Caco-2 (cell line): ENCODE measurements around the gene CYP4F12. TPM values are rescaled to one million over a fixed set of nuclear protein-coding genes. Genes with fewer than 3 reads are reported as not detected.

Experiments
- BruUV-seq: library from RNA; stranded (reverse); fragments of 400-500 nt; replicated peaks from 2 replicates; lab custom pipeline; 2021; lab: Mats Ljungman, UMichigan
- CTCF ChIA-PET: fragments of 300-600 bp; sonication (Branson Sonifier 250); formaldehyde crosslinking; loops from one replicate; lab custom pipeline; 2022; ENCODE audit warnings: antibody characterized with exemption; lab: Charles Lee
- POLR2A ChIA-PET: fragments of 300-600 bp; sonication (Branson Sonifier 250); formaldehyde crosslinking; loops from one replicate; lab custom pipeline; 2022; ENCODE audit warnings: antibody characterized with exemption; lab: Charles Lee
- DNase-seq, 2 experiments: peaks; one replicate each; pipeline versions ENCODE4 v3.0.0 to v3.0.0-alpha.2; 2020 to 2022
- H3K27me3 ChIP-seq: replicated peaks from 2 replicates; pipeline ENCODE4 v1.6.0; 2011; ENCODE audit warnings: low read length; ENCODE audit not compliant: control insufficient read depth, insufficient read depth
- H3K36me3 ChIP-seq: 2 replicates; pipeline ENCODE4 v1.5.1; 2011; ENCODE audit warnings: low read length; ENCODE audit not compliant: control insufficient read depth, insufficient read depth
- H3K4me1 ChIP-seq: fragments of 250-450 bp; sonication (Bioruptor Pico); 2 replicates; pipeline ENCODE4 v1.5.1; 2020; ENCODE audit warnings: mild to moderate bottlenecking
- H3K4me3 ChIP-seq: 2 replicates; pipeline ENCODE4 v1.5.1; 2011; ENCODE audit warnings: low read depth, mild to moderate bottlenecking, control low read depth, low read length
- H3K9me3 ChIP-seq: fragments of 250-450 bp; sonication (Bioruptor Pico); 2 replicates; pipeline ENCODE4 v1.5.1; 2020; ENCODE audit warnings: mild to moderate bottlenecking, moderate library complexity
- H3K27ac Mint-ChIP-seq: one replicate; pipeline ENCODE4 v1.8.0; 2022; ENCODE audit warnings: mixed read lengths; ENCODE audit not compliant: unreplicated experiment
- H3K27me3 Mint-ChIP-seq: one replicate; pipeline ENCODE4 v1.8.0; 2022; ENCODE audit warnings: mixed read lengths; ENCODE audit not compliant: insufficient read depth, unreplicated experiment
- H3K36me3 Mint-ChIP-seq: one replicate; pipeline ENCODE4 v1.8.0; 2022; ENCODE audit warnings: mild to moderate bottlenecking, mixed read lengths; ENCODE audit not compliant: insufficient read depth, unreplicated experiment
- H3K4me1 Mint-ChIP-seq: one replicate; pipeline ENCODE4 v1.8.0; 2022; ENCODE audit warnings: low read depth, mixed read lengths; ENCODE audit not compliant: unreplicated experiment
- H3K4me3 Mint-ChIP-seq: one replicate; pipeline ENCODE4 v1.8.0; 2022; ENCODE audit warnings: mild to moderate bottlenecking, moderate library complexity, mixed read lengths; ENCODE audit not compliant: unreplicated experiment
- H3K9me3 Mint-ChIP-seq: one replicate; pipeline ENCODE4 v1.8.0; 2022; ENCODE audit warnings: mixed read lengths; ENCODE audit not compliant: unreplicated experiment
- CTCF ChIP-seq, 2 experiments: fragments of 200-600 bp in 1 of 2; IDR thresholded peaks; 1 replicate in 1 of 2; 2 replicates in 1 of 2; pipeline versions ENCODE4 v1.5.1 to v1.8.0; 2011 to 2022; ENCODE audit warnings: antibody characterized with exemption in 1 of 2, control low read depth in 1 of 2, inconsistent platforms in 1 of 2, low read depth in 1 of 2, low read length in 1 of 2, mild to moderate bottlenecking in 1 of 2, moderate library complexity in 1 of 2; ENCODE audit not compliant: insufficient read depth in 1 of 2, severe bottlenecking in 1 of 2, unreplicated experiment in 1 of 2
- intact Hi-C: fragments of 100-400 bp; cut with micrococcal nuclease; formaldehyde crosslinking; loops from one replicate; pipeline ENCODE4 v1.10.0; 2022; ENCODE audit not compliant: unreplicated experiment
- total RNA-seq: library from RNA; stranded (reverse); gene quantifications from 2 replicates; pipeline ENCODE4 v1.2.3, GENCODE V29; 2022

Gene CYP4F12
- total RNA-seq, 1 experiment from 2014 or later: 0.16 TPM

GRCh38 chr19:15714638-15715037 is 41.8 kb downstream of the CYP4F12 start:
- intact Hi-C loops: no loop called here
- Mint-ChIP-seq H3K9me3 (no peaks in the 10 kb centered on the region), H3K27me3 (no peaks in the 10 kb centered on the region), H3K36me3 (no peaks in the 10 kb centered on the region), H3K27ac (no peak overlapping the region), H3K4me1 (no peaks in the 10 kb centered on the region), H3K4me3 (no peak overlapping the region)
- no peaks in the 10 kb centered on the region for H3K36me3 ChIP-seq
- no peaks in the 10 kb centered on the region for H3K4me1 ChIP-seq
- no peaks in the 10 kb centered on the region for H3K27me3 ChIP-seq
- POLR2A ChIA-PET: no interaction called here
- CTCF ChIA-PET: no interaction called here
- H3K4me3 ChIP-seq: no peak overlapping the region
- DNase-seq: no peak
- H3K9me3 ChIP-seq: no peaks in the 10 kb centered on the region
- BruUV-seq: no TSS peak
- TF ChIP-seq CTCF (IDR thresholded peaks at IDR 0.05; ENCODE audit: insufficient read depth in 1 of 2, low read depth in 1 of 2, low read length in 1 of 2, severe bottlenecking in 1 of 2, unreplicated experiment in 1 of 2): no peak

- no peak overlapping the region for H3K4me3 ChIP-seq
- H3K9me3 ChIP-seq: no peaks in the 10 kb centered on the region
- no peak for DNase-seq
- no peaks in the 10 kb centered on the region for H3K4me1 ChIP-seq
- H3K9me3 Mint-ChIP-seq: no peaks in the 10 kb centered on the region
- BruUV-seq: no TSS peak
- TF ChIP-seq CTCF (IDR thresholded peaks at IDR 0.05; ENCODE audit: insufficient read depth in 1 of 2, low read depth in 1 of 2, low read length in 1 of 2, severe bottlenecking in 1 of 2, unreplicated experiment in 1 of 2): no peak
- H3K27me3 Mint-ChIP-seq: no peaks in the 10 kb centered on the region
- ChIA-PET CTCF (no interaction called here), POLR2A (no interaction called here)
- no peaks in the 10 kb centered on the region for H3K36me3 Mint-ChIP-seq
- no peaks in the 10 kb centered on the region for H3K36me3 ChIP-seq
- intact Hi-C loops: no loop called here
- no peak overlapping the region for H3K27ac Mint-ChIP-seq
- no peaks in the 10 kb centered on the region for H3K27me3 ChIP-seq
- no peaks in the 10 kb centered on the region for H3K4me1 Mint-ChIP-seq
- H3K4me3 Mint-ChIP-seq: no peak overlapping the region
Measured at GRCh38 chr19:15715642-15716041, 42.8 kb downstream of the CYP4F12 start.

DNA sequence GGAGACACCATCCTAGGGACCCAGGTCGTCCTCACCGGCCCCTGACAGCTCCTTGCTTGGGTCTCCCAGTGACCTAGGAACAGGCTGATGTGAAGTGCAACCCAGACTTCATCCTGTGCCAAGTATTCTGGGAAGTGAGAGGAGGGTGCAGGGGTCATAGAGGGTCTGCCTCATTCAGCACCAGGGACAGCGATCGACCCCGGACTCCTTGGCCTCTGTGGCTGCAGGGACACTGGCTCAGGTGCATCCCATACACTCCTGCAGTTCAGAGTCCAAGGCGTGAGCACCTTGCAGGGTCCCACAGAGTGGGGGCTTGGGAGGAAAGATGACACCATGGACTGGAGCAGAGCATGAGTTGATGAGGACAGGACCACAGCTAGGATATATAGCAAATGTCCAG is 44.9 kb downstream of the CYP4F12 start:
- Mint-ChIP-seq H3K4me1 (no peaks in the 10 kb centered on the region), H3K36me3 (no peaks in the 10 kb centered on the region), H3K4me3 (no peak overlapping the region), H3K27me3 (peaks cover 10% of the 10 kb centered on the region), H3K27ac (no peak overlapping the region), H3K9me3 (no peaks in the 10 kb centered on the region)
- POLR2A ChIA-PET: no interaction called here
- no TSS peak for BruUV-seq
- no peaks in the 10 kb centered on the region for H3K9me3 ChIP-seq
- DNase-seq: peak in 1 of 2 experiments; percentile 14
- intact Hi-C loops: no loop called here
- no peaks in the 10 kb centered on the region for H3K27me3 ChIP-seq
- no peak overlapping the region for H3K4me3 ChIP-seq
- H3K36me3 ChIP-seq: no peaks in the 10 kb centered on the region
- no peaks in the 10 kb centered on the region for H3K4me1 ChIP-seq
- CTCF ChIA-PET: no interaction called here
- no peak for TF ChIP-seq CTCF (IDR thresholded peaks at IDR 0.05; ENCODE audit: insufficient read depth in 1 of 2, low read depth in 1 of 2, low read length in 1 of 2, severe bottlenecking in 1 of 2, unreplicated experiment in 1 of 2)
